HG03558 (cell line): ENCODE results near the gene UBR2.
A peak's percentile ranks its signal among the peaks of the same experiment; 100 is the strongest.
"Not testable (repeated sequence)": the region's sequence is repeated elsewhere in the genome, so short reads cannot be mapped to it uniquely, and the experiment has no call there.

Experiments
- ATAC-seq: cut with Tn5 transposase; IDR thresholded peaks from one replicate; pipeline ENCODE4 v1.9.1; 2021; ENCODE audit warnings: moderate number of reproducible peaks; ENCODE audit not compliant: unreplicated experiment; ENCODE audit errors: extremely low read depth

The UBR2 gene

GRCh38 chr6:42552380-42552779, 11.4 kb upstream of the UBR2 start:
- no peak for ATAC-seq

- ATAC-seq = no peak
Observed at GRCh38 chr6:42555477-42556457, 8.1 kb upstream of the UBR2 start.

- ATAC-seq = no peak
Observed at GRCh38 chr6:42556462-42556861, 7.4 kb upstream of the UBR2 start.

- not testable (repeated sequence) for ATAC-seq
Observed at GRCh38 chr6:42559276-42559675, 4.6 kb upstream of the UBR2 start.

GRCh38 chr6:42561986-42562385, 1.8 kb upstream of the UBR2 start:
- ATAC-seq = no peak

- no peak for ATAC-seq
Observed at GRCh38 chr6:42562788-42563405, 932 bp upstream of the UBR2 start.

GRCh38 chr6:42564506-42564825, 637 bp downstream of the UBR2 start:
- ATAC-seq = no peak

- no peak for ATAC-seq
Observed at GRCh38 chr6:42565823-42566613, 2.2 kb downstream of the UBR2 start.

- ATAC-seq = no peak
Observed at GRCh38 chr6:42566614-42567208, 2.9 kb downstream of the UBR2 start.

GRCh38 chr6:42567237-42567636, 3.4 kb downstream of the UBR2 start:
- ATAC-seq = not testable (repeated sequence)

GRCh38 chr6:42569102-42570028, 5.5 kb downstream of the UBR2 start:
- ATAC-seq = no peak

- ATAC-seq = no peak
Observed at GRCh38 chr6:42571611-42572342, 7.9 kb downstream of the UBR2 start.

GRCh38 chr6:42572523-42572922, 8.7 kb downstream of the UBR2 start:
- ATAC-seq = peak; percentile 58

- not testable (repeated sequence) for ATAC-seq
Observed at GRCh38 chr6:42576538-42576937, 12.7 kb downstream of the UBR2 start.

GRCh38 chr6:42598300-42598699, 34.5 kb downstream of the UBR2 start:
- no peak for ATAC-seq

GRCh38 chr6:42599558-42599957, 35.7 kb downstream of the UBR2 start:
- ATAC-seq = no peak

GRCh38 chr6:42604150-42604549, 40.3 kb downstream of the UBR2 start:
- ATAC-seq = no peak

GRCh38 chr6:42604699-42605098, 40.9 kb downstream of the UBR2 start:
- ATAC-seq = not testable (repeated sequence)

GRCh38 chr6:42610416-42610815, 46.6 kb downstream of the UBR2 start:
- no peak for ATAC-seq
